Fibroblast of lung (primary cell): Measurements from ENCODE around the gene ASIC4. TPM values are rescaled to one million over a fixed set of nuclear protein-coding genes. Genes with fewer than 3 reads are reported as not detected.

Source experiments
- DNase-seq, 2 donors: peaks; one replicate each; pipeline versions ENCODE4 v3.0.0 to v3.0.0-alpha.2; 2010; ENCODE audit warnings: low read depth in 2 of 2
- H2AFZ ChIP-seq: 2 replicates; pipeline ENCODE4 v1.5.1; 2012; ENCODE audit warnings: low read length, control low read depth, inconsistent platforms
- H3K27ac ChIP-seq: 2 replicates; pipeline ENCODE4 v1.5.1; 2011; ENCODE audit warnings: low read length, control low read depth; ENCODE audit not compliant: insufficient read depth
- H3K27me3 ChIP-seq: 2 replicates; pipeline ENCODE4 v1.5.1; 2011; ENCODE audit warnings: mild to moderate bottlenecking, low read length; ENCODE audit not compliant: control insufficient read depth, insufficient read depth
- H3K36me3 ChIP-seq: 2 replicates; pipeline ENCODE4 v1.5.1; 2011; ENCODE audit warnings: low read length; ENCODE audit not compliant: control insufficient read depth, insufficient read depth
- H3K4me1 ChIP-seq: 2 replicates; pipeline ENCODE4 v1.5.1; 2011; ENCODE audit warnings: low read length; ENCODE audit not compliant: control insufficient read depth, insufficient read depth; ENCODE audit errors: extremely low read depth
- H3K4me2 ChIP-seq: 2 replicates; pipeline ENCODE4 v1.5.1; 2011; ENCODE audit warnings: low read length, control low read depth; ENCODE audit not compliant: insufficient read depth; ENCODE audit errors: extremely low read depth
- H3K4me3 ChIP-seq, 4 experiments: fragments of 200-600 bp in 1 of 4; sonication (generic) in 1 of 4; replicated peaks in 1 of 4; 2 replicates each; pipeline ENCODE4 v1.5.1; 2011 to 2016; ENCODE audit warnings: low read length in 4 of 4, low read depth in 3 of 4, mild to moderate bottlenecking in 3 of 4, control low read depth in 2 of 4, inconsistent platforms in 1 of 4, mixed read lengths in 1 of 4; ENCODE audit not compliant: insufficient read depth in 1 of 4; ENCODE audit errors: control extremely low read depth in 1 of 4
- H3K79me2 ChIP-seq: 2 replicates; pipeline ENCODE4 v1.5.1; 2012; ENCODE audit warnings: mild to moderate bottlenecking, low read length, inconsistent platforms; ENCODE audit not compliant: control insufficient read depth, insufficient read depth
- H3K9ac ChIP-seq: 2 replicates; pipeline ENCODE4 v1.5.1; 2011; ENCODE audit warnings: mild to moderate bottlenecking, low read length, control low read depth; ENCODE audit not compliant: insufficient read depth
- H3K9me3 ChIP-seq: 2 replicates; pipeline ENCODE4 v1.5.1; 2012; ENCODE audit warnings: low read depth, low read length; ENCODE audit not compliant: control insufficient read depth, insufficient read depth
- H4K20me1 ChIP-seq: 2 replicates; pipeline ENCODE4 v1.5.1; 2011; ENCODE audit warnings: low read length; ENCODE audit not compliant: control insufficient read depth, insufficient read depth; ENCODE audit errors: extremely low read depth
- EZH2 ChIP-seq: IDR thresholded peaks from 2 replicates; pipeline ENCODE4 v1.5.1; 2012; ENCODE audit warnings: low read length, control low read depth, mild to moderate bottlenecking; ENCODE audit errors: missing control alignments
- polyA plus RNA-seq, 2 donors: library from polyadenylated mRNA; depleted of rRNA in 1 of 2; stranded (reverse) in 1 of 2; unstranded in 1 of 2; fragments of >200 nt; gene quantifications; 2 replicates each; pipeline ENCODE4 v1.2.1, GENCODE V29; 2011 to 2012; ENCODE audit warnings: missing spikeins in 1 of 2
- total RNA-seq: library from RNA; depleted of rRNA; stranded (reverse); fragments of >200 nt; gene quantifications from 2 replicates; pipeline ENCODE4 v1.2.1, GENCODE V29; 2014
- TF ChIP-seq, protein P1 (sequence below), 2 donors: IDR thresholded peaks in 1 of 2; conservative IDR thresholded peaks in 1 of 2; 1 replicate in 1 of 2; 2 replicates in 1 of 2; pipeline ENCODE4 v1.5.1; 2011 to 2012; ENCODE audit warnings: low read length in 2 of 2, control low read depth in 1 of 2, inconsistent platforms in 1 of 2, low read depth in 1 of 2, mild to moderate bottlenecking in 1 of 2

ASIC4 gene
- total and polyA plus RNA-seq, 2 donors (not counting 1 experiment from before 2014, with no cell fraction given), result 0.33 TPM; not detected in 1

GRCh38 chr2:219508971-219509779 is 5.1 kb upstream of the ASIC4 start:
- Histone ChIP-seq H2AFZ (no peak overlapping the region), H3K36me3 (peaks cover 12% of the 10 kb centered on the region), H3K4me3 (no peak overlapping the region), H3K9ac (no peak overlapping the region), H3K27me3 (peaks cover 35% of the 10 kb centered on the region), H3K9me3 (no peaks in the 10 kb centered on the region), H3K4me1 (no peaks in the 10 kb centered on the region), H4K20me1 (no peaks in the 10 kb centered on the region), H3K27ac (no peak overlapping the region), H3K79me2 (no peaks in the 10 kb centered on the region), H3K4me2 (no peak overlapping the region)
- no peak for DNase-seq
- TF ChIP-seq, protein P1, sequence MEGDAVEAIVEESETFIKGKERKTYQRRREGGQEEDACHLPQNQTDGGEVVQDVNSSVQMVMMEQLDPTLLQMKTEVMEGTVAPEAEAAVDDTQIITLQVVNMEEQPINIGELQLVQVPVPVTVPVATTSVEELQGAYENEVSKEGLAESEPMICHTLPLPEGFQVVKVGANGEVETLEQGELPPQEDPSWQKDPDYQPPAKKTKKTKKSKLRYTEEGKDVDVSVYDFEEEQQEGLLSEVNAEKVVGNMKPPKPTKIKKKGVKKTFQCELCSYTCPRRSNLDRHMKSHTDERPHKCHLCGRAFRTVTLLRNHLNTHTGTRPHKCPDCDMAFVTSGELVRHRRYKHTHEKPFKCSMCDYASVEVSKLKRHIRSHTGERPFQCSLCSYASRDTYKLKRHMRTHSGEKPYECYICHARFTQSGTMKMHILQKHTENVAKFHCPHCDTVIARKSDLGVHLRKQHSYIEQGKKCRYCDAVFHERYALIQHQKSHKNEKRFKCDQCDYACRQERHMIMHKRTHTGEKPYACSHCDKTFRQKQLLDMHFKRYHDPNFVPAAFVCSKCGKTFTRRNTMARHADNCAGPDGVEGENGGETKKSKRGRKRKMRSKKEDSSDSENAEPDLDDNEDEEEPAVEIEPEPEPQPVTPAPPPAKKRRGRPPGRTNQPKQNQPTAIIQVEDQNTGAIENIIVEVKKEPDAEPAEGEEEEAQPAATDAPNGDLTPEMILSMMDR (conservative IDR thresholded peaks at IDR 0.05 in 1 of 2, IDR thresholded peaks at IDR 0.05 in 1 of 2; ENCODE audit: low read depth in 1 of 2, low read length in 2 of 2), result no peak
- TF ChIP-seq EZH2, result no peak

- Histone ChIP-seq H3K27ac (no peak overlapping the region), H3K9me3 (no peaks in the 10 kb centered on the region), H3K4me2 (peak overlapping the region; percentile 64), H2AFZ (no peak overlapping the region), H3K9ac (no peak overlapping the region), H3K27me3 (peaks cover 42% of the 10 kb centered on the region), H3K4me1 (no peaks in the 10 kb centered on the region), H3K79me2 (no peaks in the 10 kb centered on the region), H3K36me3 (peaks cover 11% of the 10 kb centered on the region), H3K4me3 (peak overlapping the region in 3 of 4 experiments; percentile 9 to 38 (median 29)), H4K20me1 (no peaks in the 10 kb centered on the region)
- TF ChIP-seq, protein P1 (conservative IDR thresholded peaks at IDR 0.05 in 1 of 2, IDR thresholded peaks at IDR 0.05 in 1 of 2; ENCODE audit: low read depth in 1 of 2, low read length in 2 of 2), result peak; percentile 74 to 85
- TF ChIP-seq EZH2, result peak; percentile 13
- DNase-seq, result peak; percentile 49 to 51
Measured at GRCh38 chr2:219509780-219510511, 4.3 kb upstream of the ASIC4 start.

DNA sequence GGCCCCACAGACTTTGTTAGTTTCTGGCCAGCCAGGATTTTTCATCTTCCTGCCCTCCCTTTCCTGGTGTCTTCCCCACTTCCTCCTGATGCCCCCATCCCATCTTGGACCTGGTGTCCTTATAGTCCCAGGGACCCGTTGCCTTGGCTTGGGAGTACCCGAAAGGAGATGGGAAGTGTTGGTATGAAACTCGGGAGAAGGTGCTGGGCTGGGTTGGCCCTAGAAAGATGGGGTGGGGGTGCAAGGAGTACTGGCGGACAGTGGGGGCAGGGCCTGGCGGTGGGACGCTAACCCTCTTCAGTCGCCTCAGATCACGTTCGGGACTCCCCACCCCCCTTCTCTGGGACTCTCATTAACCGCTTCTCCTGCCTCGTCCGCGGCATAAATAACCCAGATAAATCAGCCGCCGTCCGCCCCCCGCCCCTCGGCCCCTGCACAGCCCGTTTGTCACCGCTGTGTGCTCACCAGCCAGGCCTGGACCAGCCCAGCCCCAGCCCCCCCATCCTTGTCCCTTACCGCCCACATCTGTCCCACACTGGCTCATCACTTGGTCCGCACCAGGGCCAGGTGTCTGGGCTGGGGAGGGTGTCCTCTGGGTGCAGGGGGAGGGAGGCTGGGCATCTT is 3.7 kb upstream of the ASIC4 start:
- no peak for DNase-seq
- peak; percentile 90 for TF ChIP-seq EZH2
- TF ChIP-seq, protein P1 (conservative IDR thresholded peaks at IDR 0.05 in 1 of 2, IDR thresholded peaks at IDR 0.05 in 1 of 2; ENCODE audit: low read depth in 1 of 2, low read length in 2 of 2), result peak in 1 of 2 donors; percentile 2
- H3K4me1 ChIP-seq, result no peaks in the 10 kb centered on the region
- H3K4me3 ChIP-seq, result no peak overlapping the region
- H3K9ac ChIP-seq, result no peak overlapping the region
- H3K27me3 ChIP-seq, result peaks cover 48% of the 10 kb centered on the region
- peaks cover 8% of the 10 kb centered on the region for H3K36me3 ChIP-seq
- H3K79me2 ChIP-seq, result no peaks in the 10 kb centered on the region
- H3K27ac ChIP-seq, result no peak overlapping the region
- no peaks in the 10 kb centered on the region for H3K9me3 ChIP-seq
- no peaks in the 10 kb centered on the region for H4K20me1 ChIP-seq
- no peak overlapping the region for H3K4me2 ChIP-seq
- H2AFZ ChIP-seq, result no peak overlapping the region
